HEK293T (cell line): ENCODE data around the gene RPL36A.

ENCODE experiments used
- CTCF ChIA-PET: fragments of 350-600 bp; formaldehyde crosslinking; extraction: SDS; loops from one replicate; lab custom pipeline; 2021; ENCODE audit warnings: antibody characterized with exemption, inconsistent platforms; lab: Yijun Ruan, JAX
- POLR2A ChIA-PET: fragments of 350-600 bp; formaldehyde crosslinking; extraction: SDS; loops from one replicate; lab custom pipeline; 2020; ENCODE audit warnings: antibody characterized with exemption, inconsistent platforms; lab: Yijun Ruan, JAX
- DNase-seq: peaks from one replicate; pipeline ENCODE4 v3.0.0; 2012; ENCODE audit warnings: mixed read lengths; ENCODE audit errors: extremely low spot score
- ARNT ChIP-seq: fragments of 450-650 bp; IDR thresholded peaks from 2 replicates; pipeline ENCODE4 v1.6.1; 2017; ENCODE audit warnings: mild to moderate bottlenecking
- BHLHE40 ChIP-seq: fragments of 450-650 bp; IDR thresholded peaks from 2 replicates; pipeline ENCODE4 v1.6.1; 2016; ENCODE audit warnings: mild to moderate bottlenecking, moderate library complexity, borderline replicate concordance
- CTBP1 ChIP-seq: fragments of 450-650 bp; IDR thresholded peaks from 2 replicates; pipeline ENCODE4 v1.6.1; 2016; ENCODE audit warnings: borderline replicate concordance
- ELF4 ChIP-seq: fragments of 450-650 bp; IDR thresholded peaks from 2 replicates; pipeline ENCODE4 v1.6.1; 2017; ENCODE audit warnings: antibody characterized with exemption
- FOXA1 ChIP-seq: fragments of 450-650 bp; IDR thresholded peaks from 2 replicates; pipeline ENCODE4 v1.6.1; 2016; ENCODE audit warnings: mild to moderate bottlenecking
- FOXK2 ChIP-seq: fragments of 450-650 bp; IDR thresholded peaks from 2 replicates; pipeline ENCODE4 v1.6.1; 2016; ENCODE audit warnings: mild to moderate bottlenecking
- FOXM1 ChIP-seq: fragments of 450-650 bp; IDR thresholded peaks from 2 replicates; pipeline ENCODE4 v1.6.1; 2017; ENCODE audit warnings: mild to moderate bottlenecking, borderline replicate concordance
- HDGF ChIP-seq: fragments of 450-650 bp; IDR thresholded peaks from 2 replicates; pipeline ENCODE4 v1.6.1; 2017; ENCODE audit warnings: antibody characterized with exemption, borderline replicate concordance
- L3MBTL2 ChIP-seq: fragments of 450-650 bp; conservative IDR thresholded peaks from 2 replicates; pipeline ENCODE4 v1.6.1; 2016; ENCODE audit warnings: mild to moderate bottlenecking
- LEF1 ChIP-seq: fragments of 450-650 bp; IDR thresholded peaks from 2 replicates; pipeline ENCODE4 v1.6.1; 2017; ENCODE audit warnings: mild to moderate bottlenecking, borderline replicate concordance
- NFRKB ChIP-seq: fragments of 450-650 bp; IDR thresholded peaks from 2 replicates; pipeline ENCODE4 v1.6.1; 2016; ENCODE audit warnings: mild to moderate bottlenecking, moderate library complexity
- PKNOX1 ChIP-seq: fragments of 450-650 bp; IDR thresholded peaks from 2 replicates; pipeline ENCODE4 v1.6.1; 2016
- SP1 ChIP-seq: fragments of 450-650 bp; IDR thresholded peaks from 2 replicates; pipeline ENCODE4 v1.6.1; 2017
- SUZ12 ChIP-seq: fragments of 450-650 bp; IDR thresholded peaks from 2 replicates; pipeline ENCODE4 v1.6.1; 2016; ENCODE audit warnings: mild to moderate bottlenecking
- TARDBP ChIP-seq: fragments of 450-650 bp; IDR thresholded peaks from 2 replicates; pipeline ENCODE4 v1.6.1; 2016
- ZNF384 ChIP-seq: fragments of 450-650 bp; IDR thresholded peaks from 2 replicates; pipeline ENCODE4 v1.6.1; 2016

Gene RPL36A

GRCh38 chrX:101359966-101360365, 30.8 kb upstream of the RPL36A start:
- ChIA-PET CTCF (no interaction called here), POLR2A (interaction anchor here (1.0 to 3.8 kb wide), 2 partner anchors 11 to 30 kb away, joined by 3 to 15 read pairs; partner anchors contain the start of gene TIMM8A)
- TF ChIP-seq TARDBP (no peak), FOXA1 (no peak), FOXM1 (no peak), L3MBTL2 (no peak), SUZ12 (no peak), PKNOX1 (no peak), ELF4 (no peak), FOXK2 (no peak), ZNF384 (no peak), CTBP1 (no peak), SP1 (no peak), LEF1 (no peak)
- no peak for DNase-seq

GRCh38 chrX:101360390-101360789, 30.4 kb upstream of the RPL36A start:
- CTCF ChIA-PET, result no interaction called here
- TF ChIP-seq ARNT (no peak), FOXK2 (no peak), ELF4 (no peak), BHLHE40 (no peak), NFRKB (no peak), FOXA1 (no peak), LEF1 (no peak), HDGF (no peak), ZNF384 (no peak), TARDBP (no peak)
- POLR2A ChIA-PET, result interaction anchor here (1.0 to 3.8 kb wide), 2 partner anchors 11 to 30 kb away, joined by 3 to 15 read pairs; partner anchors contain the start of gene TIMM8A
- DNase-seq, result no peak

DNA sequence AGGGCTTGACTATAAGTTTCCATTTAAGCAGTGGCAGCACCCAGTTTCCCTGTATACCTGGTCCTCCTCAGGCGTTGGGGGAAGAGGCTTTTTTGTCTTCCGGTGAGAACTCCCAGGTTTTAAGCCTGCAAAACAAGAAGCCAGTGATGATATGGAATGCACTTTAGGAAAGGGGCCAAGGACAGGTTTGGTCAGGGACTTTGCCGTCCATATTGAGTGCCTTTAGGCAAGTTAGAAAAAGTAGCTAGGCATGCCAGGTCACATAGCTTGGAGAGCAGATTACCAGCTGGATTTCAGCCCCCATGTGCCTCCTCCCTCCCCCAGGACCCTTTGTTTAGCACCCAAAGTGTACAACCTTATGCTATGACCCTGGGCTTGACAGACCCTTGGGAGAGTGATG, 28.7 kb upstream of the RPL36A start:
- no peak for DNase-seq
- CTCF ChIA-PET, result no interaction called here
- TF ChIP-seq FOXK2 (no peak), CTBP1 (no peak), ZNF384 (no peak), NFRKB (no peak), SUZ12 (no peak), SP1 (no peak), TARDBP (no peak), L3MBTL2 (no peak), LEF1 (no peak)
- POLR2A ChIA-PET, result interaction anchor here (1.9 to 3.8 kb wide), 2 partner anchors 13 to 29 kb away, joined by 11 to 15 read pairs; partner anchors contain the start of genes RPL36A and TIMM8A

- ChIA-PET CTCF (no interaction called here), POLR2A (interaction anchor here (1.9 to 3.8 kb wide), 2 partner anchors 14 to 28 kb away, joined by 11 to 15 read pairs; partner anchors contain the start of genes RPL36A and TIMM8A)
- no peak for DNase-seq
- TF ChIP-seq LEF1 (no peak), FOXA1 (no peak), CTBP1 (no peak), NFRKB (no peak), ARNT (no peak), SUZ12 (no peak), ZNF384 (no peak), TARDBP (no peak)
Observed at GRCh38 chrX:101362757-101363156, 28.1 kb upstream of the RPL36A start.

DNA sequence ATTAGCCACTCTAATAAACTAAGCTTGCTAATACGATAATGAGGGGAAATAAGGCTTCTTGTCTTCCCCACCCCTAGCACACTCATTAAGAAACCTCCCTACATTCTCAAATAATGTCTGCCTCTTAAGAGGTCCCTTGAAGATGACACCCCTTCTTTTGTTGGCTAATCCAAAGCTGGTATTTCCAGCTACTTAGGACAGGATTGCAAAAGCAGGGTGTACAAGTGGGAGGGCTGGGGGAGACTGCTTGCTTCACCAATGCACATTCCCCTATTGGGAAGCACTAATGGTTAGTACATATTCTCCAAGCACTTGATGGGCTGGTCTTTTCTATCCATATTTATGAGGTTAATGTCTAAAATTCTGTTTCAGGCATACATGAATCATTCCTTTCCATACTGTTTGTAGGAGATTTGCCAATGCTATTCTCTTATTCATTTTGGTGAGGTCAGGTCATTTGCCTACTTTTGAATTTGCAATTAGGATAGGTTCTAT, 25.5 kb upstream of the RPL36A start:
- CTCF ChIA-PET, result no interaction called here
- TF ChIP-seq L3MBTL2 (no peak), FOXM1 (no peak), PKNOX1 (no peak), LEF1 (no peak), SP1 (no peak), ARNT (no peak), FOXA1 (no peak), BHLHE40 (no peak), CTBP1 (no peak), ELF4 (no peak), NFRKB (no peak), ZNF384 (no peak), SUZ12 (no peak), HDGF (no peak), FOXK2 (no peak)

GRCh38 chrX:101368800-101369199, 22.0 kb upstream of the RPL36A start:
- DNase-seq, result no peak
- TF ChIP-seq PKNOX1 (no peak), TARDBP (no peak), L3MBTL2 (no peak), SP1 (no peak)
- ChIA-PET CTCF (no interaction called here), POLR2A (interaction anchor here (1.3 to 3.3 kb wide), 2 partner anchors 20 to 22 kb away, joined by 8 to 31 read pairs; partner anchors contain the start of genes RPL36A and TIMM8A)

More for the DNA sequence above, 25.5 kb upstream of the RPL36A start:
- DNase-seq, result no peak
- POLR2A ChIA-PET, result interaction anchor here (1.2 to 2.5 kb wide), 2 partner anchors 16 to 25 kb away, joined by 4 to 11 read pairs; partner anchors contain the start of genes RPL36A and TIMM8A

GRCh38 chrX:101369687-101370086, 21.1 kb upstream of the RPL36A start:
- CTCF ChIA-PET, result no interaction called here
- DNase-seq, result no peak
- TF ChIP-seq LEF1 (no peak), FOXK2 (no peak), FOXA1 (no peak)
- POLR2A ChIA-PET, result interaction anchor here (3.3 kb wide), 1 partner anchor 21 kb away, joined by 31 read pairs; the partner anchor contains the start of gene RPL36A
